IMR-90 (cell line): ENCODE results near the gene TGFBRAP1. TPM values are rescaled to one million over a fixed set of nuclear protein-coding genes. Genes with fewer than 3 reads are reported as not detected.

Experiments
- ATAC-seq: fragments of 200-7000 bp; cut with Tn5 transposase; 2 replicates; pipeline ENCODE4 v1.9.1; 2020; ENCODE audit warnings: low read depth, mild to moderate bottlenecking, moderate library complexity
- BruUV-seq: library from RNA; stranded (reverse); fragments of 400-500 nt; replicated peaks from 2 replicates; lab custom pipeline; 2021; lab: Mats Ljungman, UMichigan
- CTCF ChIA-PET: fragments of 300-600 bp; formaldehyde crosslinking; extraction: SDS; loops from one replicate; lab custom pipeline; 2021; ENCODE audit warnings: antibody characterized with exemption; lab: Yijun Ruan, JAX
- POLR2A ChIA-PET: fragments of 300-600 bp; sonication (Branson Sonifier 250); formaldehyde crosslinking; loops from one replicate; lab custom pipeline; 2022; ENCODE audit warnings: antibody characterized with exemption; ENCODE audit not compliant: unreplicated experiment; lab: Charles Lee
- DNase-seq: peaks from one replicate; pipeline ENCODE4 v3.0.0; 2013
- H2AFZ ChIP-seq: replicated peaks from 2 replicates; pipeline ENCODE3; 2013; ENCODE audit warnings: low read length, mild to moderate bottlenecking; ENCODE audit not compliant: poor library complexity
- H2AK5ac ChIP-seq: 2 replicates; pipeline ENCODE4 v1.6.1; 2013; ENCODE audit warnings: low read depth, low read length, inconsistent platforms
- H2AK9ac ChIP-seq: replicated peaks from 2 replicates; pipeline ENCODE3; 2013; ENCODE audit warnings: mild to moderate bottlenecking, low read depth, low read length, moderate library complexity; ENCODE audit not compliant: poor library complexity
- H2BK120ac ChIP-seq: 2 replicates; pipeline ENCODE4 v1.6.1; 2013; ENCODE audit warnings: low read depth, low read length, inconsistent platforms
- H2BK15ac ChIP-seq: 3 replicates; pipeline ENCODE4 v1.6.1; 2013; ENCODE audit warnings: low read depth, low read length, inconsistent platforms
- H2BK20ac ChIP-seq: 2 replicates; pipeline ENCODE4 v1.6.1; 2013; ENCODE audit warnings: low read depth, mild to moderate bottlenecking, inconsistent platforms, low read length, moderate library complexity
- H2BK5ac ChIP-seq: 2 replicates; pipeline ENCODE4 v1.6.1; 2013; ENCODE audit warnings: mild to moderate bottlenecking, low read depth, low read length, inconsistent platforms; ENCODE audit not compliant: poor library complexity, severe bottlenecking
- H3K14ac ChIP-seq: replicated peaks from 2 replicates; pipeline ENCODE4 v1.6.1; 2013; ENCODE audit warnings: low read depth, low read length, inconsistent platforms
- H3K18ac ChIP-seq: 2 replicates; pipeline ENCODE4 v1.6.1; 2013; ENCODE audit warnings: low read depth, low read length, control low read depth
- H3K23ac ChIP-seq: 2 replicates; pipeline ENCODE4 v1.6.1; 2013; ENCODE audit warnings: low read depth, low read length, inconsistent platforms
- H3K27ac ChIP-seq: 2 replicates; pipeline ENCODE4 v1.5.1; 2013; ENCODE audit warnings: mild to moderate bottlenecking, control low read depth, low read length; ENCODE audit not compliant: insufficient read depth
- H3K27me3 ChIP-seq: 2 replicates; pipeline ENCODE4 v1.6.1; 2013; ENCODE audit warnings: low read length; ENCODE audit not compliant: control insufficient read depth, insufficient read depth
- H3K36me3 ChIP-seq: 2 replicates; pipeline ENCODE4 v1.6.1; 2013; ENCODE audit warnings: low read length, mixed read lengths; ENCODE audit not compliant: control insufficient read depth, insufficient read depth
- H3K4ac ChIP-seq: 2 replicates; pipeline ENCODE4 v1.6.1; 2013; ENCODE audit warnings: low read depth, low read length, inconsistent platforms
- H3K4me1 ChIP-seq: 2 replicates; pipeline ENCODE4 v1.6.1; 2013; ENCODE audit warnings: low read length, mixed read lengths; ENCODE audit not compliant: control insufficient read depth, insufficient read depth
- H3K4me2 ChIP-seq: 2 replicates; pipeline ENCODE4 v1.6.1; 2013; ENCODE audit warnings: low read depth, mild to moderate bottlenecking, control low read depth, low read length, moderate library complexity
- H3K4me3 ChIP-seq: 2 replicates; pipeline ENCODE4 v1.5.1; 2013; ENCODE audit warnings: low read depth, mild to moderate bottlenecking, control low read depth, low read length, moderate library complexity; ENCODE audit not compliant: insufficient read depth
- H3K56ac ChIP-seq: 2 replicates; pipeline ENCODE4 v1.6.1; 2013; ENCODE audit warnings: low read length, inconsistent platforms; ENCODE audit not compliant: insufficient read depth; ENCODE audit errors: extremely low read depth
- H3K79me1 ChIP-seq, 2 experiments: 2 replicates each; pipeline ENCODE4 v1.6.1; 2013; ENCODE audit warnings: low read length in 2 of 2, inconsistent platforms in 1 of 2, low read depth in 1 of 2
- H3K9ac ChIP-seq: 2 replicates; pipeline ENCODE4 v1.6.1; 2013; ENCODE audit warnings: low read depth, low read length, control low read depth
- H3K9me1 ChIP-seq: 2 replicates; pipeline ENCODE4 v1.6.1; 2013; ENCODE audit warnings: low read length, inconsistent platforms; ENCODE audit not compliant: insufficient read depth
- H3K9me3 ChIP-seq: 2 replicates; pipeline ENCODE4 v1.6.1; 2013; ENCODE audit warnings: low read length; ENCODE audit not compliant: control insufficient read depth, insufficient read depth
- H4K20me1 ChIP-seq: 2 replicates; pipeline ENCODE4 v1.6.1; 2013; ENCODE audit warnings: low read length, inconsistent platforms; ENCODE audit not compliant: insufficient read depth
- H4K5ac ChIP-seq: 2 replicates; pipeline ENCODE4 v1.6.1; 2013; ENCODE audit warnings: mild to moderate bottlenecking, low read depth, low read length, control low read depth
- H4K8ac ChIP-seq, 2 experiments: 2 replicates each; pipeline ENCODE4 v1.6.1; 2013; ENCODE audit warnings: low read depth in 2 of 2, low read length in 2 of 2, control low read depth in 1 of 2, inconsistent platforms in 1 of 2
- H4K91ac ChIP-seq: 2 replicates; pipeline ENCODE4 v1.6.1; 2013; ENCODE audit warnings: low read depth, low read length, inconsistent platforms; ENCODE audit not compliant: insufficient read depth
- BHLHE40 ChIP-seq: fragments of 150-350 bp; IDR thresholded peaks from 2 replicates; pipeline ENCODE4 v1.6.1; 2016; ENCODE audit warnings: mild to moderate bottlenecking, low read depth, low read length
- CEBPB ChIP-seq: IDR thresholded peaks from 2 replicates; pipeline ENCODE4 v1.6.1; 2012; ENCODE audit warnings: low read depth, low read length, improper control_type of control experiment
- CHD1 ChIP-seq: IDR thresholded peaks from 2 replicates; pipeline ENCODE4 v1.6.1; 2012; ENCODE audit warnings: low read depth, low read length, improper control_type of control experiment
- CTCF ChIP-seq: conservative IDR thresholded peaks from 2 replicates; pipeline ENCODE4 v1.5.1; 2012; ENCODE audit warnings: mild to moderate bottlenecking, low read depth, low read length, improper control_type of control experiment
- ELK1 ChIP-seq: fragments of 150-350 bp; IDR thresholded peaks from 2 replicates; pipeline ENCODE4 v1.6.1; 2016; ENCODE audit warnings: low read depth, mild to moderate bottlenecking, low read length, moderate library complexity, borderline replicate concordance
- FOS ChIP-seq: fragments of 150-350 bp; IDR thresholded peaks from 2 replicates; pipeline ENCODE4 v1.6.1; 2016; ENCODE audit warnings: low read depth, low read length
- MAFK ChIP-seq: IDR thresholded peaks from 2 replicates; pipeline ENCODE4 v1.6.1; 2012; ENCODE audit warnings: low read depth, low read length, improper control_type of control experiment
- MAZ ChIP-seq: IDR thresholded peaks from 2 replicates; pipeline ENCODE4 v1.6.1; 2012; ENCODE audit warnings: low read depth, mild to moderate bottlenecking, low read length, improper control_type of control experiment, moderate library complexity, borderline replicate concordance
- MXI1 ChIP-seq: IDR thresholded peaks from 2 replicates; pipeline ENCODE4 v1.6.1; 2012; ENCODE audit warnings: low read depth, mild to moderate bottlenecking, low read length, moderate library complexity, borderline replicate concordance
- NFE2L2 ChIP-seq: fragments of 150-350 bp; IDR thresholded peaks from 2 replicates; pipeline ENCODE4 v1.6.1; 2016; ENCODE audit warnings: low read depth, mild to moderate bottlenecking, low read length
- POLR2A ChIP-seq: IDR thresholded peaks from 2 replicates; pipeline ENCODE4 v1.6.1; 2012; ENCODE audit warnings: mild to moderate bottlenecking, low read depth, low read length
- RAD21 ChIP-seq: IDR thresholded peaks from 2 replicates; pipeline ENCODE4 v1.6.1; 2012; ENCODE audit warnings: low read length, improper control_type of control experiment
- RCOR1 ChIP-seq: IDR thresholded peaks from 2 replicates; pipeline ENCODE4 v1.6.1; 2012; ENCODE audit warnings: mild to moderate bottlenecking, low read length, improper control_type of control experiment; ENCODE audit not compliant: insufficient replicate concordance
- RFX5 ChIP-seq: IDR thresholded peaks from 2 replicates; pipeline ENCODE4 v1.8.0; 2012; ENCODE audit warnings: low read depth, mild to moderate bottlenecking, low read length, moderate library complexity
- SMC3 ChIP-seq: fragments of 150-350 bp; IDR thresholded peaks from 2 replicates; pipeline ENCODE4 v1.6.1; 2016; ENCODE audit warnings: low read depth, mild to moderate bottlenecking, antibody characterized with exemption, low read length, moderate library complexity
- WGBS, 2 experiments: methylation state at CpG; one replicate each; pipeline versions ENCODE4 v1.1.5 to v1.1.7; 2013; ENCODE audit warnings: missing lambda C conversion rate in 2 of 2; ENCODE audit not compliant: insufficient read length in 1 of 2; ENCODE audit errors: extremely low coverage in 2 of 2; 5-methylcytosine and 5-hydroxymethylcytosine counted together
- dilution Hi-C: fragments of 300-500 bp; cut with HindIII; formaldehyde crosslinking; loops from one replicate; pipeline ENCODE4 v1.14.3; 2018; ENCODE audit warnings: low sequenced_read_pairs; ENCODE audit not compliant: unreplicated experiment
- in situ Hi-C: fragments of 300-500 bp; cut with MboI; formaldehyde crosslinking; loops from 3 replicates; pipeline ENCODE4 v1.14.3; 2019; ENCODE audit warnings: low sequenced_read_pairs, inconsistent platforms, mixed read lengths
- intact Hi-C: fragments of 100-400 bp; cut with micrococcal nuclease; formaldehyde crosslinking; loops from 2 replicates; pipeline ENCODE4 v1.10.0; 2022
- polyA plus RNA-seq, 3 experiments: library from polyadenylated mRNA; depleted of rRNA; stranded (reverse); fragments of >200 nt; gene quantifications; 2 replicates each; pipeline ENCODE4 v1.2.3, GENCODE V29; 2012; ENCODE audit warnings: low replicate concordance in 1 of 3
- total RNA-seq: library from RNA; depleted of rRNA; stranded (reverse); fragments of >200 nt; gene quantifications from 2 replicates; pipeline ENCODE4 v1.2.3, GENCODE V29; 2012
- TF ChIP-seq, protein P1 (sequence below): fragments of 150-350 bp; IDR thresholded peaks from 2 replicates; pipeline ENCODE4 v1.6.1; 2017; ENCODE audit warnings: mild to moderate bottlenecking, antibody characterized with exemption, low read length, low read depth

The TGFBRAP1 gene
- total and polyA plus RNA-seq, 2 of the 4 experiments (the other 2 are of a cell fraction): 7.2 to 10.4 TPM

DNA sequence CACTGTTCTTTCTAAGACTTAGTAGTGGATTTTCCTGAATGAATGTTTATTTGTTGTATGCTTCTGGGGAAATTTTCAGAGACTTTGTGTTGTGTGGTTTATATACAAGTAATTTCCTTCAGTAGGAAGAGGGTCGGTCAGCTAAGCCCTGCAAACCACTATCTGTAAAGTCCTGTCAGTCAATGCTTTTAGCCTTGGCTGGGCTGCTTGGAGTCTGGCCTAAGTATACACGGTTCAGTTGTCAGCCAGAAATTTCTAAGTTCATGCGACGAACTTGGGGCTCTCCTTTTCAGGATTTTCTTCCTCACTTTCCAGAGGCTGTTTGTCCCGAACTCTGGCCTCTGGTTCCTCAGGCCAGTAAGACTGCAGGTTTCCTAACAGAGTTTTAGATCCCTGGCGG is 29.1 kb upstream of the TGFBRAP1 start:
- Histone ChIP-seq H3K36me3 (peaks cover 44% of the 10 kb centered on the region), H2BK120ac (no peak overlapping the region), H2AK9ac (no peak overlapping the region), H3K4me1 (peaks cover 4% of the 10 kb centered on the region; the same call in 1 of the 2 replicates), H3K4ac (no peak overlapping the region), H2BK5ac (no peak overlapping the region), H3K56ac (no peak overlapping the region), H4K91ac (no peak overlapping the region), H2BK20ac (no peak overlapping the region), H3K9me1 (0 out of 2 replicates have a peak, but pooled peaks cover 5% of the 10 kb centered on the region), H2AFZ (no peak overlapping the region), H2BK15ac (no peak overlapping the region), H2AK5ac (no peak overlapping the region), H3K4me2 (no peak overlapping the region), H4K5ac (no peak overlapping the region), H3K27ac (no peak overlapping the region), H3K27me3 (no peaks in the 10 kb centered on the region), H4K20me1 (peaks cover 14% of the 10 kb centered on the region; the same call in 1 of the 2 replicates), H3K14ac (no peak overlapping the region), H3K23ac (no peak overlapping the region), H3K9ac (no peak overlapping the region), H3K79me1 (peaks cover 20 to 44% of the 10 kb centered on the region in 2 experiments), H4K8ac (no peak overlapping the region), H3K18ac (no peak overlapping the region), H3K9me3 (no peaks in the 10 kb centered on the region), H3K4me3 (no peak overlapping the region)
- in situ Hi-C loops: no loop called here
- intact Hi-C loops: no loop called here
- DNase-seq (no peak), ATAC-seq (no peak)
- no TSS peak for BruUV-seq
- TF ChIP-seq CHD1 (no peak), BHLHE40 (no peak), RCOR1 (no peak), RAD21 (no peak), POLR2A (no peak), NFE2L2 (no peak), RFX5 (no peak), CEBPB (no peak), SMC3 (no peak), FOS (no peak), MAFK (no peak), ELK1 (no peak), CTCF (no peak), MAZ (no peak), MXI1 (no peak)
- TF ChIP-seq, protein P1, sequence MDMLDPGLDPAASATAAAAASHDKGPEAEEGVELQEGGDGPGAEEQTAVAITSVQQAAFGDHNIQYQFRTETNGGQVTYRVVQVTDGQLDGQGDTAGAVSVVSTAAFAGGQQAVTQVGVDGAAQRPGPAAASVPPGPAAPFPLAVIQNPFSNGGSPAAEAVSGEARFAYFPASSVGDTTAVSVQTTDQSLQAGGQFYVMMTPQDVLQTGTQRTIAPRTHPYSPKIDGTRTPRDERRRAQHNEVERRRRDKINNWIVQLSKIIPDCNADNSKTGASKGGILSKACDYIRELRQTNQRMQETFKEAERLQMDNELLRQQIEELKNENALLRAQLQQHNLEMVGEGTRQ: no peak
- POLR2A ChIA-PET: no interaction called here
- WGBS, 2 experiments: 89% methylated on average over 3 of the region's 6 CpGs; no CpG with 5 or more reads in 1 of the 2 experiments
- dilution Hi-C loops: no loop called here
- CTCF ChIA-PET: no interaction called here
